PC-3 (cell line): Measurements from ENCODE around the gene AP3B1. TPM values are rescaled to one million over a fixed set of nuclear protein-coding genes. Genes with fewer than 3 reads are reported as not detected.

Experiments used
- ATAC-seq: fragments of 200-7000 bp; cut with Tn5 transposase; 2 replicates; pipeline ENCODE4 v1.9.1; 2020; ENCODE audit warnings: mild to moderate bottlenecking, moderate library complexity
- BruUV-seq: library from RNA; stranded (reverse); fragments of 400-500 nt; replicated peaks from 2 replicates; lab custom pipeline; 2021; lab: Mats Ljungman, UMichigan
- CTCF ChIA-PET: fragments of 300-600 bp; sonication (Branson Sonifier 250); formaldehyde crosslinking; loops from one replicate; lab custom pipeline; 2022; ENCODE audit warnings: antibody characterized with exemption; lab: Charles Lee
- POLR2A ChIA-PET: fragments of 300-600 bp; sonication (Branson Sonifier 250); formaldehyde crosslinking; loops from one replicate; lab custom pipeline; 2022; ENCODE audit warnings: antibody characterized with exemption; ENCODE audit not compliant: unreplicated experiment; lab: Charles Lee
- DNase-seq: peaks from one replicate; pipeline ENCODE4 v3.0.0-alpha.2; 2015
- H2AFZ ChIP-seq: fragments of 300-600 bp; sonication (generic); 2 replicates; pipeline ENCODE4 v1.6.0; 2016; ENCODE audit warnings: antibody characterized with exemption, low read length
- H3F3A ChIP-seq: fragments of 300-600 bp; sonication (generic); one replicate; pipeline ENCODE4 v1.6.0; 2017; ENCODE audit warnings: antibody characterized with exemption, low read length, control low read depth, mild to moderate bottlenecking; ENCODE audit not compliant: unreplicated experiment
- H3K27ac ChIP-seq: fragments of 300-600 bp; sonication (generic); 2 replicates; pipeline ENCODE4 v1.5.1; 2016; ENCODE audit warnings: mild to moderate bottlenecking, low read length
- H3K27me3 ChIP-seq: fragments of 300-600 bp; sonication (generic); 2 replicates; pipeline ENCODE4 v1.6.1; 2016; ENCODE audit warnings: low read length, mixed read lengths
- H3K36me3 ChIP-seq: fragments of 300-600 bp; sonication (generic); 2 replicates; pipeline ENCODE4 v1.6.1; 2016; ENCODE audit warnings: low read depth, mixed run types, low read length, mixed read lengths
- H3K4me1 ChIP-seq: fragments of 300-600 bp; sonication (generic); 2 replicates; pipeline ENCODE4 v1.5.1; 2016; ENCODE audit warnings: low read length; ENCODE audit not compliant: insufficient read depth
- H3K4me2 ChIP-seq: fragments of 300-600 bp; sonication (generic); 2 replicates; pipeline ENCODE4 v1.6.0; 2016; ENCODE audit warnings: low read length
- H3K4me3 ChIP-seq: fragments of 300-600 bp; sonication (generic); 2 replicates; pipeline ENCODE4 v1.5.1; 2016; ENCODE audit warnings: mild to moderate bottlenecking, low read length, mixed read lengths
- H3K79me2 ChIP-seq: fragments of 300-600 bp; sonication (generic); 2 replicates; pipeline ENCODE4 v1.6.1; 2017; ENCODE audit warnings: low read length, mixed read lengths
- H3K9ac ChIP-seq: fragments of 300-600 bp; sonication (generic); 2 replicates; pipeline ENCODE4 v1.6.0; 2016; ENCODE audit warnings: mild to moderate bottlenecking, low read length
- H3K9me2 ChIP-seq: fragments of 300-600 bp; sonication (generic); replicated peaks from 2 replicates; pipeline ENCODE4 v1.6.1; 2016; ENCODE audit warnings: mixed run types, low read length, mixed read lengths
- H3K9me3 ChIP-seq: fragments of 300-600 bp; sonication (generic); 2 replicates; pipeline ENCODE4 v1.6.1; 2016; ENCODE audit warnings: low read length, mixed read lengths
- H4K20me1 ChIP-seq: fragments of 300-600 bp; sonication (generic); 2 replicates; pipeline ENCODE4 v1.6.1; 2016; ENCODE audit warnings: low read length, mixed read lengths
- EZH2 ChIP-seq: fragments of 300-600 bp; sonication (generic); IDR thresholded peaks from one replicate; pipeline ENCODE4 v1.6.1; 2017; ENCODE audit warnings: antibody characterized with exemption, mild to moderate bottlenecking, low read length; ENCODE audit not compliant: unreplicated experiment
- EZH2phosphoT487 ChIP-seq: fragments of 300-600 bp; sonication (generic); IDR thresholded peaks from 2 replicates; pipeline ENCODE4 v1.6.1; 2018; ENCODE audit warnings: mild to moderate bottlenecking, antibody characterized with exemption, low read length, borderline replicate concordance
- intact Hi-C: fragments of 100-400 bp; cut with micrococcal nuclease; formaldehyde crosslinking; loops from 2 replicates; pipeline ENCODE4 v1.9.0; 2023
- total RNA-seq: library from RNA; depleted of rRNA; stranded (reverse); fragments of >200 nt; gene quantifications from 2 replicates; pipeline ENCODE4 v1.2.3, GENCODE V29; 2014
- TF ChIP-seq, protein P1 (sequence below): fragments of 300-600 bp; sonication (generic); conservative IDR thresholded peaks from 2 replicates; pipeline ENCODE4 v1.5.1; 2017; ENCODE audit warnings: antibody characterized with exemption, low read depth, mild to moderate bottlenecking, low read length

The AP3B1 gene
- total RNA-seq, 1 experiment from 2014 or later, result 25.7 TPM

DNA sequence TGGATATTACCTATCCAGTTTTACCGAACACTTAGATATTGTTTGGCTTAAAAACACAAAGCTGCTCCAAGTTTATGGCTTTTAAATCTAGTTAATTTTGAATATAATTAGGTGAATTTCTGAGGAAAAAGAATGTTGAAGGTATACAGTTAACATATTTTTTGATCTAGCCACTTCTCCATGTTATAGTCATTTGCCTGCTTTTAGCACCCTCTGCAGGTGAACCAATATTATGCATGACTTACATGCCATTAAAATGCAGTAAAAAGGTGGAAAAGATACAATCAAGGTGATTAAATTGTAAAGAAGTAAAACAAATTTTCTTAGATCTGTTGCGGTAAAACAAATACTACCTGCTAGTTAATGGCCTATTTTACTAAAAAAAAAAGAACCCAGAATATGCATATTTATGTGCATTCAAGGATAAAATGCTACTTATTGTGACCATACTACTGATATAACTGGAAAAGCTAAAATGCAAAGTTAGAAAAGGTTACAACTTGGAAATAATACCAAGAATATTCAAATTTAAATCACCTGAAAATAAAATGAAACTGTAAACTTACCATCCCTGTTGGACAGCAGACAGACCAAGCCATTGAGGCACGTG, 132.1 kb downstream of the AP3B1 start:
- Histone ChIP-seq H3K9ac (no peak overlapping the region), H4K20me1 (no peaks in the 10 kb centered on the region), H2AFZ (no peak overlapping the region), H3K79me2 (no peaks in the 10 kb centered on the region), H3K27ac (no peak overlapping the region), H3K9me3 (no peaks in the 10 kb centered on the region), H3F3A (no peaks in the 10 kb centered on the region), H3K4me1 (no peaks in the 10 kb centered on the region), H3K27me3 (no peaks in the 10 kb centered on the region), H3K4me2 (no peak overlapping the region), H3K4me3 (no peak overlapping the region), H3K36me3 (peaks cover 7% of the 10 kb centered on the region; the same call in 1 of the 2 replicates), H3K9me2 (no peaks in the 10 kb centered on the region)
- BruUV-seq, result no TSS peak
- DNase-seq (peak; percentile 7), ATAC-seq (no peak)
- intact Hi-C loops, result loop anchor here (10.0 kb wide), 1 partner anchor 108 kb away; no protein-coding TSS in a partner anchor
- ChIA-PET POLR2A (no interaction called here), CTCF (no interaction called here)
- TF ChIP-seq, protein P1, sequence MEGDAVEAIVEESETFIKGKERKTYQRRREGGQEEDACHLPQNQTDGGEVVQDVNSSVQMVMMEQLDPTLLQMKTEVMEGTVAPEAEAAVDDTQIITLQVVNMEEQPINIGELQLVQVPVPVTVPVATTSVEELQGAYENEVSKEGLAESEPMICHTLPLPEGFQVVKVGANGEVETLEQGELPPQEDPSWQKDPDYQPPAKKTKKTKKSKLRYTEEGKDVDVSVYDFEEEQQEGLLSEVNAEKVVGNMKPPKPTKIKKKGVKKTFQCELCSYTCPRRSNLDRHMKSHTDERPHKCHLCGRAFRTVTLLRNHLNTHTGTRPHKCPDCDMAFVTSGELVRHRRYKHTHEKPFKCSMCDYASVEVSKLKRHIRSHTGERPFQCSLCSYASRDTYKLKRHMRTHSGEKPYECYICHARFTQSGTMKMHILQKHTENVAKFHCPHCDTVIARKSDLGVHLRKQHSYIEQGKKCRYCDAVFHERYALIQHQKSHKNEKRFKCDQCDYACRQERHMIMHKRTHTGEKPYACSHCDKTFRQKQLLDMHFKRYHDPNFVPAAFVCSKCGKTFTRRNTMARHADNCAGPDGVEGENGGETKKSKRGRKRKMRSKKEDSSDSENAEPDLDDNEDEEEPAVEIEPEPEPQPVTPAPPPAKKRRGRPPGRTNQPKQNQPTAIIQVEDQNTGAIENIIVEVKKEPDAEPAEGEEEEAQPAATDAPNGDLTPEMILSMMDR, result peak; percentile 57
- TF ChIP-seq EZH2phosphoT487 (no peak), EZH2 (no peak)

DNA sequence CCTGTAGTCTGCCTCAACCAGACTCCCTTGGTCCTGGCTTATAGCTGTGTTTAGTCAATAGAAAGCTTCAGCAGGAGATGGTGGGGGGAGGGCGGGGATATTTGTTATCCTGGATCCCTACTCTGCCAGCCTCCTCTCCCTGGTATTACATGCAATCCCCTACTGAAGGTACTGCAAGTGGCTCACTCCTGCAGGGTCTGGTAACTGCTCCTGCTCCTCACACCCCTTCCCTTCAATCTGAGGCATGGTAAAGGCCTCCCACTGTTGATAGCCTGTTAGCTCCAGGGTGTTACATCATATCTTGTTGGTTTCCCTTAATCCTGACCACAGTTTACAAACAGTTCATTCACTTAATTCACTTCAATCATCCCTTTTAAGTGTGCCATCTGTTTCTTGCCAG, 137.5 kb downstream of the AP3B1 start:
- intact Hi-C loops, result no loop called here
- POLR2A ChIA-PET, result no interaction called here
- ATAC-seq, result no peak

More for the DNA sequence above, 137.5 kb downstream of the AP3B1 start:
- Histone ChIP-seq H3K9me2 (no peaks in the 10 kb centered on the region), H3K36me3 (no peaks in the 10 kb centered on the region; the same call in 1 of the 2 replicates), H3F3A (no peaks in the 10 kb centered on the region), H3K79me2 (no peaks in the 10 kb centered on the region), H3K4me3 (no peak overlapping the region), H3K4me2 (no peak overlapping the region), H3K27ac (no peak overlapping the region), H3K9ac (no peak overlapping the region), H3K4me1 (no peaks in the 10 kb centered on the region), H4K20me1 (no peaks in the 10 kb centered on the region), H2AFZ (no peak overlapping the region), H3K9me3 (no peaks in the 10 kb centered on the region), H3K27me3 (no peaks in the 10 kb centered on the region)
- DNase-seq, result no peak
- CTCF ChIA-PET, result no interaction called here
- TF ChIP-seq EZH2phosphoT487 (no peak), EZH2 (no peak)
- TF ChIP-seq, protein P1, result no peak
- BruUV-seq, result no TSS peak
